WERI-Rb-1 (cell line): Measurements from ENCODE around the gene CAMSAP3.

ENCODE experiments used
- DNase-seq: peaks from one replicate; pipeline ENCODE4 v3.0.0-alpha.2; 2020
- H3K27ac ChIP-seq: fragments of 250-450 bp; sonication (Bioruptor Pico); 2 replicates; pipeline ENCODE4 v1.5.1; 2020; ENCODE audit warnings: mild to moderate bottlenecking, moderate library complexity
- H3K27me3 ChIP-seq: fragments of 250-450 bp; sonication (Bioruptor Pico); 2 replicates; pipeline ENCODE4 v1.5.1; 2021; ENCODE audit warnings: mild to moderate bottlenecking, low read depth, moderate library complexity; ENCODE audit not compliant: insufficient read depth, severe bottlenecking
- H3K36me3 ChIP-seq: fragments of 250-450 bp; sonication (Bioruptor Pico); 2 replicates; pipeline ENCODE4 v1.5.1; 2020; ENCODE audit warnings: mild to moderate bottlenecking, moderate library complexity
- H3K4me3 ChIP-seq: 2 replicates; pipeline ENCODE4 v1.5.1; 2011; ENCODE audit warnings: low read depth, mild to moderate bottlenecking, control low read depth, low read length
- H3K9me3 ChIP-seq: fragments of 250-450 bp; sonication (Bioruptor Pico); 2 replicates; pipeline ENCODE4 v1.5.1; 2021; ENCODE audit warnings: mild to moderate bottlenecking, moderate library complexity; ENCODE audit not compliant: severe bottlenecking
- TF ChIP-seq, protein P1 (sequence below): IDR thresholded peaks from 2 replicates; pipeline ENCODE4 v1.5.1; 2011; ENCODE audit warnings: low read depth, mild to moderate bottlenecking, control low read depth, inconsistent platforms, low read length

The CAMSAP3 gene

DNA sequence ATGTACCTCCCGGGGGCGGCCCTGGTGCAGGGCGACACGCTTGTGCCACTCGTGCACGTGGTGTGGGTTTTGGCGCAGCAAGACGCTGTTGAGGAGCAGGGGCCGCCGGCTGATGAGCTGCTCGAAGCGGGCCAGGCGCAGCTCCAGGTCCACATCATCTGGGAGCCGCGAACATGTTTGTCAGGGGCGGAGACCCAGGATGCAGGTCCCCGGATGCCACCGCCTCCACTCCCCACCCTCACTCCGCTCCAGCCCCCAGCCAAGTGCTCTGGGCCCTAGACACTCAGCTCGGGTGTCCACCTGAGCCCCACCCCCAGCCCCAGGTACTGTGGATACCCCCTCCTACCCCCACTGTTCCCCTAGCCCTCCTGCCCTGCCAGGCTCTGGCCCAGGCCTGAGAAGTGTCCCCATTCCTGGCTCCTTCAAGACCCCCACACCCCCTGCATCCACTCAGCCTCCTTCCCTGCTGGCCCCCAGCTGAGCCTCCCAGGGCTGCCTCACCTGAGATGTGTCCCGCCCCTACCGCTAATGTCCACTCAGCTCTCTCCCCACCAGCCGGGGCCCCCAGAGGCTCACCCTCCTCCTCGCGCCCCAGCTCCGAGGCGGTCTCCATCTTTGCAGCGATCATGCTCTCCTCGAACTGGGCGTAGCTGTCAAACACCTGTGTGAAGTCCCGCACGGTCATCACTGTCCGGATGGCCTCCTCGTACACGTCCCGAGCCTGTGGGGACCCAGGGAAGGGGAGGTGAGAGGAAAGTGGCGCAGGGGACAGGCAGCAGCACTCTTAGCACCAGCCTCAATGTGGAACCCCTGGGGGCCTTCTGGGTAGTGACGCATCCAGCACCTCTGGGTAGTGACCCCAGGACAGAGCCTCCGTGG lies 28.3 kb downstream of the CAMSAP3 start:
- DNase-seq: no peak
- Histone ChIP-seq H3K27ac (no peak overlapping the region), H3K4me3 (no peak overlapping the region), H3K36me3 (peaks cover 59% of the 10 kb centered on the region), H3K9me3 (no peaks in the 10 kb centered on the region), H3K27me3 (no peaks in the 10 kb centered on the region)
- TF ChIP-seq, protein P1, sequence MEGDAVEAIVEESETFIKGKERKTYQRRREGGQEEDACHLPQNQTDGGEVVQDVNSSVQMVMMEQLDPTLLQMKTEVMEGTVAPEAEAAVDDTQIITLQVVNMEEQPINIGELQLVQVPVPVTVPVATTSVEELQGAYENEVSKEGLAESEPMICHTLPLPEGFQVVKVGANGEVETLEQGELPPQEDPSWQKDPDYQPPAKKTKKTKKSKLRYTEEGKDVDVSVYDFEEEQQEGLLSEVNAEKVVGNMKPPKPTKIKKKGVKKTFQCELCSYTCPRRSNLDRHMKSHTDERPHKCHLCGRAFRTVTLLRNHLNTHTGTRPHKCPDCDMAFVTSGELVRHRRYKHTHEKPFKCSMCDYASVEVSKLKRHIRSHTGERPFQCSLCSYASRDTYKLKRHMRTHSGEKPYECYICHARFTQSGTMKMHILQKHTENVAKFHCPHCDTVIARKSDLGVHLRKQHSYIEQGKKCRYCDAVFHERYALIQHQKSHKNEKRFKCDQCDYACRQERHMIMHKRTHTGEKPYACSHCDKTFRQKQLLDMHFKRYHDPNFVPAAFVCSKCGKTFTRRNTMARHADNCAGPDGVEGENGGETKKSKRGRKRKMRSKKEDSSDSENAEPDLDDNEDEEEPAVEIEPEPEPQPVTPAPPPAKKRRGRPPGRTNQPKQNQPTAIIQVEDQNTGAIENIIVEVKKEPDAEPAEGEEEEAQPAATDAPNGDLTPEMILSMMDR: no peak

DNA sequence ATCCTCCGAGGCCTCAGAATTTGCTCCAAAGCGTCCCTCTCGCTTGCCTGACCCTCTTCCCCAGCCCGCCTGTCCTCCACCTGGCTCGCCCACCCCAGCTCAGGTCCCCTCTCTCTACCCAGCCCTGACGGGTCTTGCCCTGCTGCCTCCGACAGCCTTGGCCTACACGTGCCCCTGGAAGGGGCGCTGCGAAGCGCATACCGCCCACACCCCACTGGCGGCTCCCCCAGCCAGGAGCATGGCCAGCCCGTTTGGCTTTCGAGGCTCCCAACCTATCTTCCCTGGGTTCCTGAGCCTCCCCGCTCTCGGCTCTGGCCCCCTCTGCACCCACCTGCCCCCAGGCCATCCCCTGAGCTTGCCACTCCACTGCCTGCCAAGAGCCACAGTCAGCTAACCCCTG lies 29.1 kb downstream of the CAMSAP3 start:
- Histone ChIP-seq H3K36me3 (peaks cover 59% of the 10 kb centered on the region), H3K27ac (no peak overlapping the region), H3K27me3 (no peaks in the 10 kb centered on the region), H3K4me3 (no peak overlapping the region), H3K9me3 (no peaks in the 10 kb centered on the region)
- DNase-seq: no peak
- TF ChIP-seq, protein P1: no peak

DNA sequence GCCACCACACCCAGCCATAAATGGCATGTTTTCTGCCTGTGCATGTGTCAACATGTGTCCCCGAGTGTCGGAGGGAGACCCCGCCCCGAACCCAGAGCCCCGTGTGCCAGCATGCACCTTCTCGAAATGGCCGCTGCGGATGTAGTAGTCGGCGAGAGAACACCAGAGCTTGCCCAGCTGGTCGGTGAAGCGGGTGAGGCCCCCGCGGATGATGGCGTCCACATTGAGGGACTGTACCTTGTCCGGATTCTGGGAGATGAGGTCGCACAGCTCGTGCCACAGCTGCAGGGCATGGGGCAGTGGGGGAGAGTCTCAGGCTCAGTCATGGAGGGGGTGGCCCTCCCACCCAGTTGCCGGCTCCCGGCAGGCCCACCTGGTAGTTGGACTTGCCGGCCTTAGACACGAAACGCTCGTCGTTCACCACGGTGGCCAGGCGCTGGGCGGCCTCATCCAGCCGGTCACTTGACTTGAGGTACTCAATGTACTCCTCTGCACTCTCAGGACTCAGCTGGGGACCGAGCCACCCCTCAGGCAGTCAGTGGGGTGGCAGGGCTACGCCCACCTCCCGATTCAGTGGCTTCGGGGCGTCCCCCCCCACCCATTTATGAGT lies 30.2 kb downstream of the CAMSAP3 start:
- H3K9me3 ChIP-seq: no peaks in the 10 kb centered on the region
- no peak overlapping the region for H3K4me3 ChIP-seq
- peaks cover 49% of the 10 kb centered on the region for H3K36me3 ChIP-seq
- DNase-seq: no peak
- TF ChIP-seq, protein P1: no peak
- H3K27me3 ChIP-seq: no peaks in the 10 kb centered on the region
- no peak overlapping the region for H3K27ac ChIP-seq

DNA sequence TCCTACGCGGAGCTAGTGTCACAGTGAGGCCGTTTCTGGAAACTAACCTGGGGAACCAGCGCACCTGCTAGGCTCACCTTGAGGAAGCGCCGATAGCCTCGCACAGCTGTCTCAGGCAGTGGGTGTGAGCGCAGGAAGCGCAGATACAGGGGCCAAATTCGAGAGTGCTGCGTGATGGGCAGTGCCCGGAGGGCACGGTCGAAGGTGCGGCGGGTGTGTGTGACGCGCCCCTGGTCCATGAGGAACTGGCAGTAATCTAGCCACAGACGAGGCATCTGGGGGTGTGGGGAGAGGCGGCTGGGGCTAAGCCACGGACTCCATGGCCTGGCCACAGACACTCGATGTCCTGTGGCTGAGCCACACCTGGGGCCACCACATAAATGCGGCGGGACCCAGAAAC lies 31.5 kb downstream of the CAMSAP3 start:
- Histone ChIP-seq H3K27me3 (no peaks in the 10 kb centered on the region), H3K36me3 (peaks cover 44% of the 10 kb centered on the region), H3K4me3 (no peak overlapping the region), H3K27ac (no peak overlapping the region), H3K9me3 (no peaks in the 10 kb centered on the region)
- TF ChIP-seq, protein P1: no peak
- DNase-seq: no peak

DNA sequence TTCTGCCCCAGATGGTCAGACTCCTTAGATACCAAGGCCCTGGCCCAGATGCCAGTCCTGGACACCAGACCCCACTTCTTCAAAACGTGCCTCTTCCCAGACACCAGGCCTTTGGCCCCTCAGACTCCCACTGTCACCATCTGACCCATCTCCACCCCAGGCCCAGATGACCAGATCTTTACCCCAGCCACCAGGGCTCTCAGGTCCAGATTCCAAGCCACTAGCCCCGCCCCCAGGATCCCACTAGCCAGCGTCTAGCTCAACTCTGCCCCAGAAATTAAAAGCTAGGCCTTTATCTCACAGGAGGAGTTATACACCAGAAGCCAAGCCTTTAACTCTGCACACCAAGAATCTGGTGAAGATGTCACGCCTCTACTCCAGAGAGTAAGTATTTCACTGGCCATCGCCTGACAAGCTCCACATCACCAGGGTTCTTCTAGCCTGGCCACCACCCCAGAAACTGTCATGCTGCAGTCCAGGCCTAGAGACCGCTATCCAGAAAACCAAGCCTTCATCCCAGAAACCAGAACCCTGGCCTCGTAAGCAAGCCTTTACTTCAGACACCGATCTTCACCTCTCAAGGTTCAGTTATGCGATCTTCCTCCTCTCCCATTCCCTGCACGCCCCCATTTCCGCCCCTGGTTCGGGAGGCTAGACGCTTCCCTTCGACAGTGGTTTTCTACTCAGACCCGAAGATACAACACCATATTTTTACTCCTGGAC lies 33.1 kb downstream of the CAMSAP3 start:
- TF ChIP-seq, protein P1: no peak
- H3K27me3 ChIP-seq: no peaks in the 10 kb centered on the region
- peak overlapping the region; percentile 92 for H3K4me3 ChIP-seq
- H3K9me3 ChIP-seq: no peaks in the 10 kb centered on the region
- peak overlapping the region; percentile 82 for H3K27ac ChIP-seq
- peaks cover 37% of the 10 kb centered on the region for H3K36me3 ChIP-seq
- DNase-seq: no peak
